H1 (cell line): Measurements from ENCODE around the gene SEC61B. TPM values are rescaled to one million over a fixed set of nuclear protein-coding genes. Genes with fewer than 3 reads are reported as not detected.
A peak's percentile ranks its signal among the peaks of the same experiment; 100 is the strongest.

Source experiments
- CTCF ChIA-PET: fragments of 300-600 bp; sonication (Branson Sonifier 250); formaldehyde crosslinking; loops from one replicate; lab custom pipeline; 2021; ENCODE audit not compliant: partially characterized antibody; lab: Charles Lee
- POLR2A ChIA-PET: fragments of 300-600 bp; sonication (Branson Sonifier 250); formaldehyde crosslinking; loops from one replicate; lab custom pipeline; 2021; ENCODE audit warnings: inconsistent platforms; ENCODE audit not compliant: partially characterized antibody; lab: Charles Lee
- DNase-seq, 2 experiments: peaks; one replicate each; pipeline versions ENCODE4 v3.0.0 to v3.0.0-alpha.2; 2010 to 2022; ENCODE audit warnings: low spot score in 2 of 2, low read depth in 1 of 2, mixed read lengths in 1 of 2
- FAIRE-seq: peaks from 2 replicates; lab custom pipeline; 2011; peaks lifted over from hg19 to GRCh38; lab: Jason Lieb, UNC
- H2AFZ ChIP-seq: 2 replicates; pipeline ENCODE4 v1.8.1; 2012; ENCODE audit warnings: low read length, inconsistent platforms
- H2AK5ac ChIP-seq: 2 replicates; pipeline ENCODE4 v1.6.1; 2013; ENCODE audit warnings: low read depth, low read length
- H2BK120ac ChIP-seq: replicated peaks from 2 replicates; pipeline ENCODE3; 2013; ENCODE audit warnings: low read depth, low read length, inconsistent platforms
- H2BK12ac ChIP-seq: 2 replicates; pipeline ENCODE4 v1.6.1; 2013; ENCODE audit warnings: low read depth, low read length
- H2BK15ac ChIP-seq: 2 replicates; pipeline ENCODE4 v1.6.1; 2013; ENCODE audit warnings: low read length
- H2BK20ac ChIP-seq: 2 replicates; pipeline ENCODE4 v1.6.1; 2013; ENCODE audit warnings: low read length
- H2BK5ac ChIP-seq: 2 replicates; pipeline ENCODE4 v1.6.1; 2013; ENCODE audit warnings: low read depth, low read length
- H3K14ac ChIP-seq: 2 replicates; pipeline ENCODE4 v1.6.1; 2013; ENCODE audit warnings: inconsistent platforms; ENCODE audit not compliant: insufficient read length
- H3K18ac ChIP-seq: 2 replicates; pipeline ENCODE4 v1.6.1; 2013; ENCODE audit warnings: low read length; ENCODE audit errors: extremely low read depth
- H3K23ac ChIP-seq: 2 replicates; pipeline ENCODE4 v1.6.1; 2013; ENCODE audit warnings: inconsistent platforms; ENCODE audit not compliant: insufficient read length
- H3K23me2 ChIP-seq: 2 replicates; pipeline ENCODE4 v1.6.1; 2013; ENCODE audit warnings: low read depth, low read length
- H3K27ac ChIP-seq: 2 replicates; pipeline ENCODE4 v1.6.1; 2011; ENCODE audit warnings: low read depth, low read length, inconsistent platforms
- H3K27me3 ChIP-seq, 4 experiments: replicated peaks in 1 of 4; 1 replicate in 1 of 4; 2 replicates in 3 of 4; pipeline versions ENCODE4 v1.6.1 to v1.8.1; 2011 to 2013; ENCODE audit warnings: low read length in 3 of 4, mild to moderate bottlenecking in 3 of 4, inconsistent platforms in 2 of 4, mixed read lengths in 2 of 4, moderate library complexity in 1 of 4; ENCODE audit not compliant: control insufficient read depth in 3 of 4, insufficient read depth in 3 of 4; ENCODE audit errors: extremely low read depth in 1 of 4
- H3K36me3 ChIP-seq, 4 experiments: 2 replicates each; pipeline versions ENCODE4 v1.6.1 to v1.8.1; 2011 to 2013; ENCODE audit warnings: mild to moderate bottlenecking in 4 of 4, low read length in 3 of 4, moderate library complexity in 2 of 4, control low read depth in 1 of 4, inconsistent platforms in 1 of 4; ENCODE audit not compliant: insufficient read depth in 4 of 4, control insufficient read depth in 2 of 4
- H3K4ac ChIP-seq: replicated peaks from 2 replicates; pipeline ENCODE3; 2013; ENCODE audit warnings: low read length, low read depth, mixed read lengths, inconsistent platforms; ENCODE audit not compliant: insufficient read length
- H3K4me1 ChIP-seq, 4 experiments: replicated peaks in 1 of 4; 1 replicate in 1 of 4; 2 replicates in 3 of 4; pipeline versions ENCODE4 v1.6.1 to v1.8.1; 2011 to 2013; ENCODE audit warnings: low read length in 3 of 4, inconsistent platforms in 2 of 4, mixed read lengths in 1 of 4; ENCODE audit not compliant: insufficient read depth in 4 of 4, control insufficient read depth in 3 of 4
- H3K4me2 ChIP-seq, 2 experiments: 2 replicates each; pipeline versions ENCODE4 v1.6.1 to v1.8.1; 2011 to 2013; ENCODE audit warnings: low read depth in 2 of 2, low read length in 2 of 2, control low read depth in 1 of 2, inconsistent platforms in 1 of 2, mild to moderate bottlenecking in 1 of 2; ENCODE audit not compliant: insufficient read depth in 1 of 2
- H3K4me3 ChIP-seq, 4 experiments: fragments of 200-600, 300-600 bp in 1 of 4; sonication (generic), shearing (Covaris generic), sonication (Bioruptor Twin) in 1 of 4; 2 replicates each; pipeline versions ENCODE4 v1.5.1 to v1.8.1; 2011 to 2016; ENCODE audit warnings: low read length in 4 of 4, low read depth in 3 of 4, control low read depth in 2 of 4, inconsistent platforms in 2 of 4, mild to moderate bottlenecking in 2 of 4, mixed read lengths in 1 of 4, moderate library complexity in 1 of 4; ENCODE audit not compliant: insufficient read depth in 2 of 4; ENCODE audit errors: extremely low read depth in 1 of 4
- H3K56ac ChIP-seq: replicated peaks from 2 replicates; pipeline ENCODE3; 2013; ENCODE audit warnings: low read depth, mild to moderate bottlenecking, mixed read lengths, low read length, inconsistent platforms; ENCODE audit not compliant: insufficient read length
- H3K79me1 ChIP-seq: 2 replicates; pipeline ENCODE4 v1.6.1; 2013; ENCODE audit warnings: low read depth, low read length, control low read depth
- H3K79me2 ChIP-seq, 2 experiments: 2 replicates each; pipeline versions ENCODE4 v1.6.1 to v1.8.1; 2012 to 2013; ENCODE audit warnings: low read length in 2 of 2, mild to moderate bottlenecking in 2 of 2, inconsistent platforms in 1 of 2; ENCODE audit not compliant: insufficient read depth in 2 of 2, control insufficient read depth in 1 of 2
- H3K9ac ChIP-seq, 4 experiments: replicated peaks in 1 of 4; 1 replicate in 1 of 4; 2 replicates in 3 of 4; pipeline versions ENCODE4 v1.6.1 to v1.8.1; 2011 to 2013; ENCODE audit warnings: low read depth in 3 of 4, low read length in 3 of 4, control low read depth in 2 of 4, mild to moderate bottlenecking in 2 of 4, moderate library complexity in 2 of 4, inconsistent platforms in 1 of 4; ENCODE audit errors: extremely low read depth in 1 of 4
- H3K9me3 ChIP-seq, 2 experiments: 2 replicates each; pipeline versions ENCODE4 v1.6.1 to v1.8.1; 2012 to 2013; ENCODE audit warnings: mild to moderate bottlenecking in 2 of 2, moderate library complexity in 2 of 2, control low read depth in 1 of 2, inconsistent platforms in 1 of 2, low read depth in 1 of 2, low read length in 1 of 2, mixed read lengths in 1 of 2; ENCODE audit not compliant: insufficient read depth in 2 of 2
- H4K20me1 ChIP-seq, 2 experiments: replicated peaks in 1 of 2; 2 replicates each; pipeline versions ENCODE3 to v1.8.1; 2011 to 2013; ENCODE audit warnings: inconsistent platforms in 2 of 2, low read length in 2 of 2, mild to moderate bottlenecking in 1 of 2; ENCODE audit not compliant: insufficient read depth in 2 of 2, control insufficient read depth in 1 of 2
- H4K5ac ChIP-seq: 2 replicates; pipeline ENCODE4 v1.6.1; 2013; ENCODE audit warnings: low read length, low read depth, mixed read lengths, inconsistent platforms; ENCODE audit not compliant: insufficient read length
- H4K8ac ChIP-seq: 2 replicates; pipeline ENCODE4 v1.8.0; 2013; ENCODE audit warnings: mild to moderate bottlenecking, moderate library complexity, low read length, inconsistent platforms; ENCODE audit not compliant: insufficient read depth; ENCODE audit errors: extremely low read depth
- H4K91ac ChIP-seq: replicated peaks from 2 replicates; pipeline ENCODE3; 2013; ENCODE audit warnings: low read length, mixed read lengths, inconsistent platforms; ENCODE audit not compliant: insufficient read length
- JUN ChIP-seq: IDR thresholded peaks from 2 replicates; pipeline ENCODE4 v1.6.1; 2011; ENCODE audit warnings: low read depth, mild to moderate bottlenecking, improper control_type of control experiment, low read length
- KDM1A ChIP-seq: fragments of 200-600, 300-600 bp; sonication (generic); IDR thresholded peaks from 2 replicates; pipeline ENCODE4 v1.7.1; 2016; ENCODE audit warnings: mild to moderate bottlenecking, low read length, borderline replicate concordance
- POLR2AphosphoS5 ChIP-seq: IDR thresholded peaks from 2 replicates; pipeline ENCODE4 v1.6.1; 2011; ENCODE audit warnings: low read depth, low read length
- RAD21 ChIP-seq, 2 experiments: IDR thresholded peaks in 1 of 2; conservative IDR thresholded peaks in 1 of 2; 2 replicates each; pipeline ENCODE4 v1.6.1; 2011; ENCODE audit warnings: low read depth in 2 of 2, low read length in 2 of 2, improper control_type of control experiment in 1 of 2, inconsistent platforms in 1 of 2, mild to moderate bottlenecking in 1 of 2, moderate library complexity in 1 of 2
- SAP30 ChIP-seq: fragments of 300-600 bp; sonication (generic); IDR thresholded peaks from 2 replicates; pipeline ENCODE4 v1.7.1; 2012; ENCODE audit warnings: low read length, moderate library complexity, mild to moderate bottlenecking, inconsistent platforms; ENCODE audit not compliant: insufficient read depth, insufficient replicate concordance
- TAF1 ChIP-seq: IDR thresholded peaks from 2 replicates; pipeline ENCODE4 v1.6.1; 2011; ENCODE audit warnings: mild to moderate bottlenecking, low read depth, low read length
- YY1 ChIP-seq: IDR thresholded peaks from 2 replicates; pipeline ENCODE4 v1.6.1; 2011; ENCODE audit warnings: low read depth, mild to moderate bottlenecking, low read length
- ZNF274 ChIP-seq: IDR thresholded peaks from 2 replicates; pipeline ENCODE4 v1.7.0; 2012; ENCODE audit warnings: low read length, borderline replicate concordance; ENCODE audit errors: extremely low read depth
- WGBS, 2 experiments: shearing (Covaris generic) in 1 of 2; methylation state at CpG; one replicate each; pipeline versions ENCODE4 v1.1.6 to v1.1.7; 2013 to 2015; ENCODE audit warnings: low lambda C conversion rate in 2 of 2, mixed read lengths in 2 of 2, inconsistent platforms in 1 of 2, low coverage in 1 of 2, missing lambda C conversion rate in 1 of 2; ENCODE audit not compliant: insufficient replicate concordance in 2 of 2, insufficient coverage in 1 of 2, insufficient read length in 1 of 2; ENCODE audit errors: extremely low coverage in 1 of 2, missing lambda C conversion rate in 1 of 2; 5-methylcytosine and 5-hydroxymethylcytosine counted together
- polyA plus RNA-seq, 7 experiments: library from polyadenylated mRNA; depleted of rRNA in 3 of 7; stranded (reverse) in 5 of 7; unstranded in 2 of 7; fragments of >200 nt in 5 of 7; fragments of 200-250 nt in 2 of 7; gene quantifications; 1 replicate in 5 of 7; 2 replicates in 1 of 7; 4 replicates in 1 of 7; pipeline versions ENCODE4 v1.2.1 to v1.2.3, GENCODE V29; 2011 to 2013; ENCODE audit warnings: missing spikeins in 2 of 7, mixed read lengths in 2 of 7
- total RNA-seq: library from RNA; stranded (reverse); fragmentation: NEBNext Ultra II Directional; extraction: Animal tissue kit (Norgen Biotek cat#: 25700); gene quantifications from 2 replicates; pipeline ENCODE4 v1.2.1, GENCODE V29; 2021
- TF ChIP-seq, protein P1 (sequence below): IDR thresholded peaks from 2 replicates; pipeline ENCODE4 v1.6.1; 2011; ENCODE audit warnings: low read length, improper control_type of control experiment

Gene SEC61B
- total and polyA plus RNA-seq, 2 of the 8 experiments (the other 6 are each of a cell fraction or from before 2014, with no cell fraction given) = 155 to 379 TPM

DNA sequence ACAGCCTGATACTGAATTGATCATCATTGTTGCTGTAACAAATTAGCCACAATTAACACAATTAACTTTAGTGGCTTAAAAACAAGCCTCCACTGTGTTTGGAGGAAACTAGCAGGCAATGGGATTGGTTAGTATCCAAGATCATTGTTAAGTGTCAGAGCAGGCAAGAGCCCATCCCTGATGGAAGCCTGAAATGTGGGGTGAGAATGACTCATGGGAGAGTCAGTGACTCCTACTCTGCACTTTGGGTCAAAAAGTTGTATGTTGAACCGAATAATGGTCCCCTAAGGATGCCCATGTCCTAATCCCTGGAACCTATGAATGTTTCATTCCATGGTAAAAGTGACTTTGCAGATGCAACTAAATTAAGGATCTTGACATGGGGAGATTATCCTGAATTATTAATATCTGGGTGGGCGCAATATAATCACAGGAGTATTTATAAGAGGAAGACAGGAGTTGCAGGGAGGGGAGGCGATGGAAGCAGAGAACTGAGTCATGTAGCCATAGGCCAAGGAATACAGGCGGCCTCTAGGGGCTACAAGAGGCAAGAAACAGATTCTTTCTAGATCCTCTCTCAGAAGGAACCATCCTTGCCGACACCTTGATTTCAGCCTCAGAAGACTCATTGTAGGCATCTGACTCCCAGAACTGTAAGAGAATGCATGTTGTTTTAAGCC is 29.2 kb upstream of the SEC61B start:
- no peak overlapping the region for H3K4ac ChIP-seq
- H3K18ac ChIP-seq = no peak overlapping the region
- no peak overlapping the region for H3K4me3 ChIP-seq
- CTCF ChIA-PET = interaction anchor here (0.7 to 9.9 kb wide), 2 partner anchors 7 to 258 kb away, joined by 3 to 105 read pairs; no protein-coding TSS in a partner anchor
- no peak overlapping the region for H3K4me2 ChIP-seq
- H3K36me3 ChIP-seq = no peaks in the 10 kb centered on the region
- no peaks in the 10 kb centered on the region for H3K79me2 ChIP-seq
- no peaks in the 10 kb centered on the region for H3K27me3 ChIP-seq
- no peaks in the 10 kb centered on the region for H3K79me1 ChIP-seq
- no peak overlapping the region for H2BK15ac ChIP-seq
- H4K8ac ChIP-seq = no peak overlapping the region
- no peak overlapping the region for H3K9ac ChIP-seq
- no peak overlapping the region for H3K23ac ChIP-seq
- no peak overlapping the region for H4K91ac ChIP-seq
- POLR2A ChIA-PET = no interaction called here
- no peak overlapping the region for H3K14ac ChIP-seq
- H4K20me1 ChIP-seq = no peaks in the 10 kb centered on the region
- DNase-seq = no peak
- H2AFZ ChIP-seq = no peak overlapping the region
- no peak overlapping the region for H2BK20ac ChIP-seq
- H2BK5ac ChIP-seq = no peak overlapping the region
- 65% methylated on average over 5 of the region's 5 CpGs; no CpG with 5 or more reads in 1 of the 2 experiments for WGBS, 2 experiments
- no peak overlapping the region for H2AK5ac ChIP-seq
- no peaks in the 10 kb centered on the region for H3K9me3 ChIP-seq
- no peak overlapping the region for H2BK12ac ChIP-seq
- FAIRE-seq = no peak
- H2BK120ac ChIP-seq = no peak overlapping the region
- H3K27ac ChIP-seq = no peak overlapping the region
- H3K4me1 ChIP-seq = 0 out of 7 replicates have a peak, but pooled peaks cover 0 to 1% (median 0%) of the 10 kb centered on the region in 4 experiments
- H3K23me2 ChIP-seq = no peaks in the 10 kb centered on the region
- no peak overlapping the region for H4K5ac ChIP-seq
- H3K56ac ChIP-seq = no peak overlapping the region
- TF ChIP-seq POLR2AphosphoS5 (no peak), TAF1 (no peak), KDM1A (no peak), YY1 (no peak), JUN (no peak), SAP30 (no peak), RAD21 (IDR thresholded peaks at IDR 0.05 in 1 of 2, conservative IDR thresholded peaks at IDR 0.05 in 1 of 2; ENCODE audit: low read depth in 2 of 2, low read length in 2 of 2) (peak; percentile 16 to 33; a peak in 2 of 4 replicates), ZNF274 (no peak)
- TF ChIP-seq, protein P1, sequence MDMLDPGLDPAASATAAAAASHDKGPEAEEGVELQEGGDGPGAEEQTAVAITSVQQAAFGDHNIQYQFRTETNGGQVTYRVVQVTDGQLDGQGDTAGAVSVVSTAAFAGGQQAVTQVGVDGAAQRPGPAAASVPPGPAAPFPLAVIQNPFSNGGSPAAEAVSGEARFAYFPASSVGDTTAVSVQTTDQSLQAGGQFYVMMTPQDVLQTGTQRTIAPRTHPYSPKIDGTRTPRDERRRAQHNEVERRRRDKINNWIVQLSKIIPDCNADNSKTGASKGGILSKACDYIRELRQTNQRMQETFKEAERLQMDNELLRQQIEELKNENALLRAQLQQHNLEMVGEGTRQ = no peak
